ENCODE results near the gene TMEM11. TPM values are rescaled to one million over a fixed set of nuclear protein-coding genes. Genes with fewer than 3 reads are reported as not detected.

Gene TMEM11
- total and polyA plus RNA-seq, 8 donors, result 0.87 to 30.8 (median 13.1) TPM

GRCh38 chr17:21211825-21212479 is 2.0 kb downstream of the TMEM11 start:
- DNase-seq, result no peak
- Histone ChIP-seq H3K4me3 (peak overlapping the region in 2 of 4 donors; percentile 99 to 100), H3K27ac (no peak overlapping the region), H3K9me3 (no peaks in the 10 kb centered on the region), H3K36me3 (peaks cover 4 to 41% (median 39%) of the 10 kb centered on the region in 4 donors), H3K4me1 (peaks cover 53 to 83% (median 67%) of the 10 kb centered on the region in 4 donors), H3K27me3 (no peaks in the 10 kb centered on the region)
- intact Hi-C loops (cut with DNase I; ENCODE audit: low total_unique reads), result loop anchor here (10.0 kb wide), 1 partner anchor 87 kb away; the partner anchor contains the start of gene DHRS7B
- WGBS, 5 donors, result 62 to 73% (median 66%) methylated on average over 9 of the region's 9 CpGs
- TF ChIP-seq CTCF (IDR thresholded peaks at IDR 0.05), result no peak
- TF ChIP-seq EP300 (IDR thresholded peaks at IDR 0.05), result no peak
- no peak for TF ChIP-seq POLR2AphosphoS5 (IDR thresholded peaks at IDR 0.05)
- no peak for TF ChIP-seq POLR2A (IDR thresholded peaks at IDR 0.05)

- Histone ChIP-seq H3K9me3 (no peaks in the 10 kb centered on the region), H3K27me3 (no peaks in the 10 kb centered on the region), H3K27ac (peak overlapping the region in 1 of 5 donors; percentile 32), H3K36me3 (peaks cover 4 to 46% (median 43%) of the 10 kb centered on the region in 4 donors), H3K4me3 (no peak overlapping the region), H3K4me1 (peaks cover 51 to 76% (median 63%) of the 10 kb centered on the region in 4 donors)
- 60 to 71% (median 63%) methylated on average over 13 to 15 of the region's 15 CpGs for WGBS, 5 donors
- no peak for DNase-seq
- TF ChIP-seq EP300 (IDR thresholded peaks at IDR 0.05), result no peak
- no peak for TF ChIP-seq POLR2AphosphoS5 (IDR thresholded peaks at IDR 0.05)
- no peak for TF ChIP-seq POLR2A (IDR thresholded peaks at IDR 0.05)
- no peak for TF ChIP-seq CTCF (IDR thresholded peaks at IDR 0.05)
- intact Hi-C loops (cut with DNase I; ENCODE audit: low total_unique reads), result loop anchor here (10.0 kb wide), 1 partner anchor 86 kb away; the partner anchor contains the start of gene DHRS7B
Measured at GRCh38 chr17:21210411-21211076, 3.4 kb downstream of the TMEM11 start.

- DNase-seq, result peak in 1 of 2 donors; percentile 80
- peak overlapping the region; percentile 4 to 57 (median 27) for H3K27ac ChIP-seq
- H3K4me3 ChIP-seq, result no peak overlapping the region
- peaks cover 4 to 46% (median 44%) of the 10 kb centered on the region in 4 donors for H3K36me3 ChIP-seq
- no peak for TF ChIP-seq POLR2A (IDR thresholded peaks at IDR 0.05)
- TF ChIP-seq CTCF (IDR thresholded peaks at IDR 0.05), result no peak
- TF ChIP-seq EP300 (IDR thresholded peaks at IDR 0.05), result no peak
- H3K9me3 ChIP-seq, result no peaks in the 10 kb centered on the region
- no peaks in the 10 kb centered on the region for H3K27me3 ChIP-seq
- peaks cover 44 to 77% (median 63%) of the 10 kb centered on the region in 4 donors for H3K4me1 ChIP-seq
- WGBS, 5 donors, result 35 to 62% (median 52%) methylated on average over 14 to 17 of the region's 17 CpGs
- intact Hi-C loops (cut with DNase I; ENCODE audit: low total_unique reads), result loop anchor here (10.0 kb wide), 1 partner anchor 85 kb away; the partner anchor contains the start of gene DHRS7B
Measured at GRCh38 chr17:21209511-21210175, 4.3 kb downstream of the TMEM11 start.

- peaks cover 44 to 82% (median 69%) of the 10 kb centered on the region in 4 donors for H3K4me1 ChIP-seq
- H3K4me3 ChIP-seq, result no peak overlapping the region
- H3K27ac ChIP-seq, result peak overlapping the region in 1 of 5 donors; percentile 31
- H3K9me3 ChIP-seq, result no peaks in the 10 kb centered on the region
- peaks cover 4 to 47% (median 45%) of the 10 kb centered on the region in 4 donors for H3K36me3 ChIP-seq
- no peaks in the 10 kb centered on the region for H3K27me3 ChIP-seq
- TF ChIP-seq POLR2AphosphoS5 (IDR thresholded peaks at IDR 0.05), result no peak
- WGBS, 5 donors, result 59 to 69% (median 65%) methylated on average over 7 of the region's 7 CpGs
- intact Hi-C loops (cut with DNase I; ENCODE audit: low total_unique reads), result no loop called here
- peak in 1 of 2 donors; percentile 44 for DNase-seq
Measured at GRCh38 chr17:21208352-21208751, 5.6 kb downstream of the TMEM11 start.
